Right lobe of liver (tissue), 4 donors: ENCODE measurements around the gene GPC6.

Source experiments
- POLR2A ChIP-seq: fragments of 450-650 bp; IDR thresholded peaks from one replicate; pipeline ENCODE4 v1.6.1; 2017; ENCODE audit warnings: antibody characterized with exemption, mild to moderate bottlenecking
- TF ChIP-seq, protein P1 (sequence below), 4 donors: fragments of 200-600 bp in 3 of 4; fragments of 450-650 bp in 1 of 4; IDR thresholded peaks; one replicate each; pipeline versions ENCODE4 v1.5.1 to v1.8.0; 2016 to 2022; ENCODE audit warnings: antibody characterized with exemption in 4 of 4, mild to moderate bottlenecking in 2 of 4
- donor health status: DM: no; HTN: no; CAD: no.
- donor health status: DM: no; HTN: no; CAD: no.
- donor health status: DM: no; HTN: yes; CAD: no.

DNA sequence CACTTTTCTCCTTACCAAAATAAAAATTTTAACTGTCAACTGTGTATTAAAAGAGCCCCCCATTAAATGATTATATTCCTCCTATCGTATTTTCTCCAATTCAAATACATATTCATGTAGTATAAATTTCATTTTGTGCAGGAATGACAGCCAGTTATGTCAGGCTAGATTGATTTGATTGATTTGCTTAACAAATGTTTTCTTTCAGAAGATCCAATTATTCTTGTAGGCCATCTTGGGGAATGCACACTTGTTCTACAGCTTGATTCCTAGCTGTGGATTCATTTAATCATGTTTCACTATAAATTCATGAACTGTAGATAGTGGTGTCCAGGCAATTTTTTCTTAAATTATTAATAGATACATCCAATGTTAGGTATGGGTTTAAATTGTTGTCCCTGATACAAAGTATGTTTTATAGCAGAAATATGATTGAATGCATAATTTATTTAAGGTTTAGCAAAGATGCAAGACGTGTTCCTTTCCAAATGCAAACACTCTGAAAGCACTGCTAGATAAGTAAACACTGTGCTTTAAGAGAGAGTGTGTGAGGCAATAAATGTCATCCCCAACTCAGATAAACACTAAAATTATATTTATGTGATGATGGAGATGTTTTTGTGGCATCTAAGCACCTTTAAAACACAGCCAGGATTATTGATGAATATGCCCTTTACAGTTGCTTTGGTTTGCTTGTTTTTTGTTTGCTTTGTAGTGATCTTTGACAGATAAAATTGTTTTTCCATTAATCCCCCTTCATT is 721.7 kb downstream of the GPC6 start:
- TF ChIP-seq, protein P1, sequence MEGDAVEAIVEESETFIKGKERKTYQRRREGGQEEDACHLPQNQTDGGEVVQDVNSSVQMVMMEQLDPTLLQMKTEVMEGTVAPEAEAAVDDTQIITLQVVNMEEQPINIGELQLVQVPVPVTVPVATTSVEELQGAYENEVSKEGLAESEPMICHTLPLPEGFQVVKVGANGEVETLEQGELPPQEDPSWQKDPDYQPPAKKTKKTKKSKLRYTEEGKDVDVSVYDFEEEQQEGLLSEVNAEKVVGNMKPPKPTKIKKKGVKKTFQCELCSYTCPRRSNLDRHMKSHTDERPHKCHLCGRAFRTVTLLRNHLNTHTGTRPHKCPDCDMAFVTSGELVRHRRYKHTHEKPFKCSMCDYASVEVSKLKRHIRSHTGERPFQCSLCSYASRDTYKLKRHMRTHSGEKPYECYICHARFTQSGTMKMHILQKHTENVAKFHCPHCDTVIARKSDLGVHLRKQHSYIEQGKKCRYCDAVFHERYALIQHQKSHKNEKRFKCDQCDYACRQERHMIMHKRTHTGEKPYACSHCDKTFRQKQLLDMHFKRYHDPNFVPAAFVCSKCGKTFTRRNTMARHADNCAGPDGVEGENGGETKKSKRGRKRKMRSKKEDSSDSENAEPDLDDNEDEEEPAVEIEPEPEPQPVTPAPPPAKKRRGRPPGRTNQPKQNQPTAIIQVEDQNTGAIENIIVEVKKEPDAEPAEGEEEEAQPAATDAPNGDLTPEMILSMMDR (IDR thresholded peaks at IDR 0.05): no peak
- TF ChIP-seq POLR2A: no peak
